A549 (cell line): ENCODE results near the gene SHFL. TPM values are rescaled to one million over a fixed set of nuclear protein-coding genes. Genes with fewer than 3 reads are reported as not detected.
A peak's percentile ranks its signal among the peaks of the same experiment; 100 is the strongest.

Source experiments
- ATAC-seq, 2 experiments: fragments of 200-7000 bp in 1 of 2; fragments of >200 bp in 1 of 2; cut with Nextera tagmentation in 1 of 2; cut with Tn5 transposase in 1 of 2; 3 replicates each; pipeline versions ENCODE4 v1.8.0 to v1.9.1; 2018 to 2020; ENCODE audit warnings: mild to moderate bottlenecking in 1 of 2, moderate library complexity in 1 of 2
- CTCF ChIA-PET: fragments of 300-600 bp; sonication (Branson Sonifier 250); formaldehyde crosslinking; extraction: SDS; loops from one replicate; lab custom pipeline; 2021; ENCODE audit warnings: antibody characterized with exemption, inconsistent platforms; lab: Yijun Ruan, JAX
- POLR2A ChIA-PET: fragments of 350-600 bp; formaldehyde crosslinking; extraction: SDS; loops from one replicate; lab custom pipeline; 2021; ENCODE audit warnings: antibody characterized with exemption, inconsistent platforms; lab: Yijun Ruan, JAX
- DNase-seq, 2 experiments: peaks; one replicate each; pipeline versions ENCODE4 v3.0.0 to v3.0.0-alpha.2; 2011 to 2016; ENCODE audit warnings: low read depth in 1 of 2, low spot score in 1 of 2
- FAIRE-seq: peaks from 2 replicates; lab custom pipeline; 2011; peaks lifted over from hg19 to GRCh38; lab: Jason Lieb, UNC
- H3K27ac ChIP-seq, 2 experiments: fragments of >200 bp; sonication (Bioruptor Twin); formaldehyde crosslinking; 3 replicates each; pipeline ENCODE4 v1.5.1; 2016 to 2017
- H3K4me1 ChIP-seq: fragments of >200 bp; sonication (Bioruptor Twin); formaldehyde crosslinking; 3 replicates; pipeline ENCODE4 v1.6.1; 2016
- H3K4me2 ChIP-seq: fragments of >200 bp; sonication (Bioruptor Twin); formaldehyde crosslinking; 3 replicates; pipeline ENCODE4 v1.6.1; 2016
- H3K4me3 ChIP-seq: fragments of >200 bp; sonication (Bioruptor Twin); formaldehyde crosslinking; 3 replicates; pipeline ENCODE4 v1.5.1; 2016
- H3K9me3 ChIP-seq: fragments of >200 bp; sonication (Bioruptor Twin); formaldehyde crosslinking; 3 replicates; pipeline ENCODE4 v1.6.1; 2016
- BHLHE40 ChIP-seq: IDR thresholded peaks from 2 replicates; pipeline ENCODE4 v1.6.1; 2012; ENCODE audit warnings: low read depth, low read length, inconsistent platforms
- CBX8 ChIP-seq: fragments of 200-600 bp; sonication (generic); IDR thresholded peaks from 2 replicates; pipeline ENCODE4 v1.6.1; 2016
- CEBPB ChIP-seq, 2 experiments: fragments of >200 bp in 1 of 2; sonication (Bioruptor Twin) in 1 of 2; formaldehyde crosslinking in 1 of 2; IDR thresholded peaks; 2 replicates each; pipeline ENCODE4 v1.6.1; 2012 to 2016
- CHD2 ChIP-seq: fragments of 150-350 bp; IDR thresholded peaks from 2 replicates; pipeline ENCODE4 v1.6.1; 2014; ENCODE audit warnings: low read length; ENCODE audit not compliant: partially characterized antibody
- EHF ChIP-seq: fragments of 250-450 bp; sonication (Bioruptor Pico); IDR thresholded peaks from 2 replicates; pipeline ENCODE4 v1.5.0; 2020; ENCODE audit warnings: mild to moderate bottlenecking
- EHMT2 ChIP-seq: fragments of 200-600 bp; sonication (generic); IDR thresholded peaks from 2 replicates; pipeline ENCODE4 v1.6.1; 2016; ENCODE audit warnings: antibody characterized with exemption, low read depth, mild to moderate bottlenecking, moderate library complexity
- EP300 ChIP-seq, 2 experiments: fragments of >200 bp; sonication (Bioruptor Twin); formaldehyde crosslinking; IDR thresholded peaks; 2 replicates in 1 of 2; 3 replicates in 1 of 2; pipeline ENCODE4 v1.6.1; 2016 to 2017
- FOSL2 ChIP-seq, 2 experiments: fragments of 450-650 bp in 1 of 2; fragments of >200 bp in 1 of 2; sonication (Bioruptor Twin) in 1 of 2; formaldehyde crosslinking; IDR thresholded peaks; 2 replicates each; pipeline versions ENCODE4 v1.5.0 to v1.6.1; 2016 to 2020; ENCODE audit warnings: mild to moderate bottlenecking in 1 of 2, moderate library complexity in 1 of 2
- FOXS1 ChIP-seq: fragments of 250-450 bp; sonication (Bioruptor Pico); IDR thresholded peaks from 2 replicates; pipeline ENCODE4 v1.5.0; 2020; ENCODE audit warnings: mild to moderate bottlenecking, moderate library complexity
- GATA3 ChIP-seq: IDR thresholded peaks from 2 replicates; pipeline ENCODE4 v1.6.1; 2012; ENCODE audit warnings: borderline replicate concordance
- HES2 ChIP-seq: fragments of >200 bp; sonication (Bioruptor Twin); formaldehyde crosslinking; IDR thresholded peaks from 2 replicates; pipeline ENCODE4 v1.6.1; 2016
- HOXA7 ChIP-seq: fragments of 250-450 bp; sonication (Bioruptor Pico); IDR thresholded peaks from 2 replicates; pipeline ENCODE4 v1.5.0; 2020; ENCODE audit warnings: mild to moderate bottlenecking, moderate library complexity
- JUN ChIP-seq, 2 experiments: fragments of >200 bp; sonication (Bioruptor Twin); formaldehyde crosslinking; IDR thresholded peaks; 2 replicates in 1 of 2; 3 replicates in 1 of 2; pipeline ENCODE4 v1.6.1; 2016 to 2017
- KDM5A ChIP-seq: fragments of 200-600 bp; sonication (generic); IDR thresholded peaks from 2 replicates; pipeline ENCODE4 v1.6.1; 2016; ENCODE audit warnings: antibody characterized with exemption, mild to moderate bottlenecking
- MAZ ChIP-seq: fragments of 150-350 bp; IDR thresholded peaks from 2 replicates; pipeline ENCODE4 v1.6.1; 2014; ENCODE audit warnings: antibody characterized with exemption, low read depth, low read length, borderline replicate concordance
- MYC ChIP-seq: IDR thresholded peaks from 2 replicates; pipeline ENCODE4 v1.6.1; 2012; ENCODE audit warnings: mild to moderate bottlenecking, inconsistent platforms, low read length, improper control_type of control experiment, borderline replicate concordance
- NFE2L2 ChIP-seq: fragments of 150-350 bp; conservative IDR thresholded peaks from 2 replicates; pipeline ENCODE4 v1.6.1; 2014; ENCODE audit warnings: low read length
- NR3C1 ChIP-seq: fragments of >200 bp; sonication (Bioruptor Twin); formaldehyde crosslinking; IDR thresholded peaks from 3 replicates; pipeline ENCODE4 v1.6.1; 2017
- POLR2AphosphoS2 ChIP-seq: conservative IDR thresholded peaks from 2 replicates; pipeline ENCODE4 v1.6.1; 2012; ENCODE audit warnings: low read length, improper control_type of control experiment, inconsistent platforms
- RNF2 ChIP-seq: fragments of 200-600 bp; sonication (generic); IDR thresholded peaks from 2 replicates; pipeline ENCODE4 v1.6.1; 2016; ENCODE audit warnings: low read depth, mild to moderate bottlenecking, antibody characterized with exemption, moderate library complexity, borderline replicate concordance
- SMC3 ChIP-seq: fragments of >200 bp; sonication (Bioruptor Twin); formaldehyde crosslinking; IDR thresholded peaks from 3 replicates; pipeline ENCODE4 v1.6.1; 2018; ENCODE audit warnings: inconsistent platforms
- TFCP2L1 ChIP-seq: fragments of 250-450 bp; sonication (Bioruptor Pico); IDR thresholded peaks from 2 replicates; pipeline ENCODE4 v1.5.0; 2021; ENCODE audit warnings: mild to moderate bottlenecking
- TP53 ChIP-seq: fragments of 250-450 bp; sonication (Bioruptor Pico); IDR thresholded peaks from 2 replicates; pipeline ENCODE4 v1.5.0; 2021; ENCODE audit warnings: mild to moderate bottlenecking, moderate library complexity
- USF2 ChIP-seq: fragments of 450-650 bp; IDR thresholded peaks from 2 replicates; pipeline ENCODE4 v1.6.1; 2014; ENCODE audit warnings: antibody characterized with exemption
- ZSCAN20 ChIP-seq: fragments of 250-450 bp; sonication (Bioruptor Pico); IDR thresholded peaks from 2 replicates; pipeline ENCODE4 v1.8.0; 2022; ENCODE audit warnings: mild to moderate bottlenecking, moderate library complexity
- WGBS: methylation state at CpG from one replicate; pipeline ENCODE4 v1.1.6; 2017; ENCODE audit errors: missing lambda C conversion rate; 5-methylcytosine and 5-hydroxymethylcytosine counted together
- polyA plus RNA-seq, 4 experiments: library from polyadenylated mRNA; depleted of rRNA in 3 of 4; stranded (reverse); fragments of >200 nt; fragmentation: RNase III in 1 of 4; extraction: RNeasy Plus Mini Kit Qiagen cat#74134 plus additional on column Dnase treatment in 1 of 4; gene quantifications; 2 replicates in 3 of 4; 3 replicates in 1 of 4; pipeline ENCODE4 v1.2.3, GENCODE V29; 2011 to 2017
- TF ChIP-seq, protein P1 (sequence below): IDR thresholded peaks from 2 replicates; pipeline ENCODE4 v1.6.1; 2012; ENCODE audit warnings: low read depth, borderline replicate concordance

SHFL gene
- polyA plus RNA-seq, 2 of the 4 experiments (the other 2 are of a cell fraction): 10.1 to 12.5 TPM

- ATAC-seq (no peak), DNase-seq (no peak), FAIRE-seq (no peak)
- TF ChIP-seq MAZ: no peak
- TF ChIP-seq EP300 (IDR thresholded peaks at IDR 0.05): no peak
- TF ChIP-seq CBX8: no peak
- TF ChIP-seq TFCP2L1 (CRISPR knock-in tag): no peak
- TF ChIP-seq HES2: no peak
- no peak for TF ChIP-seq FOSL2 (IDR thresholded peaks at IDR 0.05)
- TF ChIP-seq FOSL2 (CRISPR knock-in tag; IDR thresholded peaks at IDR 0.05): no peak
- no peak for TF ChIP-seq EHMT2
- Histone ChIP-seq H3K27ac (no peak overlapping the region), H3K9me3 (no peaks in the 10 kb centered on the region; the same call in 2 of the 3 replicates), H3K4me1 (peaks cover 6% of the 10 kb centered on the region; the same call in 1 of the 3 replicates), H3K4me3 (no peak overlapping the region), H3K4me2 (no peak overlapping the region)
- ChIA-PET CTCF (no interaction called here), POLR2A (no interaction called here)
- WGBS: 63% methylated on average over 6 of the region's 6 CpGs
Measured at GRCh38 chr19:10076535-10076934, 9.6 kb upstream of the SHFL start.

- 61% methylated on average over 8 of the region's 8 CpGs for WGBS
- no peak for ATAC-seq
- Histone ChIP-seq H3K27ac (no peak overlapping the region), H3K4me1 (peaks cover 6% of the 10 kb centered on the region; the same call in 1 of the 3 replicates), H3K4me2 (0 out of 3 replicates have a peak overlapping the region, but pooled peaks have one; percentile 8), H3K4me3 (no peak overlapping the region), H3K9me3 (no peaks in the 10 kb centered on the region; the same call in 2 of the 3 replicates)
- DNase-seq: no peak
- POLR2A ChIA-PET: no interaction called here
- no peak for FAIRE-seq
- CTCF ChIA-PET: interaction anchor here (0.5 to 0.6 kb wide), 2 partner anchors 78 to 1452 kb away, joined by 3 to 4 read pairs; no protein-coding TSS in a partner anchor
- TF ChIP-seq, protein P1, sequence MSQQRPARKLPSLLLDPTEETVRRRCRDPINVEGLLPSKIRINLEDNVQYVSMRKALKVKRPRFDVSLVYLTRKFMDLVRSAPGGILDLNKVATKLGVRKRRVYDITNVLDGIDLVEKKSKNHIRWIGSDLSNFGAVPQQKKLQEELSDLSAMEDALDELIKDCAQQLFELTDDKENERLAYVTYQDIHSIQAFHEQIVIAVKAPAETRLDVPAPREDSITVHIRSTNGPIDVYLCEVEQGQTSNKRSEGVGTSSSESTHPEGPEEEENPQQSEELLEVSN: no peak
- TF ChIP-seq CHD2 (no peak), MYC (no peak), HOXA7 (CRISPR knock-in tag) (no peak), GATA3 (no peak), USF2 (no peak), ZSCAN20 (no peak), BHLHE40 (no peak), TP53 (CRISPR knock-in tag) (no peak)
Measured at GRCh38 chr19:10078329-10078728, 7.8 kb upstream of the SHFL start.

- no peaks in the 10 kb centered on the region; the same call in 2 of the 3 replicates for H3K9me3 ChIP-seq
- 37% methylated on average over 7 of the region's 7 CpGs for WGBS
- H3K4me3 ChIP-seq: no peak overlapping the region
- H3K4me1 ChIP-seq: peaks cover 6% of the 10 kb centered on the region; the same call in 1 of the 3 replicates
- H3K4me2 ChIP-seq: no peak overlapping the region
- H3K27ac ChIP-seq: no peak overlapping the region
- ChIA-PET CTCF (no interaction called here), POLR2A (no interaction called here)
- TF ChIP-seq TFCP2L1 (CRISPR knock-in tag): no peak
- no peak for TF ChIP-seq EHF (CRISPR knock-in tag)
- TF ChIP-seq, protein P1: no peak
- no peak for TF ChIP-seq MAZ
- TF ChIP-seq POLR2AphosphoS2: no peak
- TF ChIP-seq EP300 (IDR thresholded peaks at IDR 0.05): no peak
- no peak for TF ChIP-seq SMC3
- TF ChIP-seq EHMT2: no peak
- TF ChIP-seq CEBPB (IDR thresholded peaks at IDR 0.05): no peak
- no peak for TF ChIP-seq NR3C1
- TF ChIP-seq MYC: no peak
- TF ChIP-seq JUN (IDR thresholded peaks at IDR 0.05): no peak
- no peak for TF ChIP-seq KDM5A
- TF ChIP-seq NFE2L2: no peak
- no peak for TF ChIP-seq RNF2
- TF ChIP-seq FOXS1 (CRISPR knock-in tag): no peak
- no peak for DNase-seq
- FAIRE-seq: no peak
- ATAC-seq: no peak
Measured at GRCh38 chr19:10079031-10079453, 7.1 kb upstream of the SHFL start.
